Measurements from ENCODE around the gene JAK1. TPM values are rescaled to one million over a fixed set of nuclear protein-coding genes. Genes with fewer than 3 reads are reported as not detected.

JAK1 gene
- total RNA-seq, 6 experiments from 2014 or later, result 48.0 to 71.6 (median 66.5) TPM

- intact Hi-C loops (cut with DNase I), result no loop called here
Measured at GRCh38 chr1:64938991-64939390, 27.4 kb downstream of the JAK1 start.

GRCh38 chr1:64936956-64937355 is 29.4 kb downstream of the JAK1 start:
- no peaks in the 10 kb centered on the region for H3K9me3 ChIP-seq
- intact Hi-C loops (cut with DNase I), result no loop called here
- no peaks in the 10 kb centered on the region for H3K36me3 ChIP-seq
- H3K27ac ChIP-seq, result peak overlapping the region in 1 of 3 donors; percentile 42
- peak; percentile 44 to 87 (median 69) for DNase-seq
- no peaks in the 10 kb centered on the region for H3K27me3 ChIP-seq
- no peak overlapping the region for H3K4me3 ChIP-seq
- 40% methylated on average over 1 of the region's 1 CpG for WGBS (ENCODE audit: insufficient coverage, low coverage, low lambda C conversion rate, missing lambda C conversion rate)
- TF ChIP-seq POLR2A (IDR thresholded peaks at IDR 0.05) (no peak), CTCF (IDR thresholded peaks at IDR 0.05) (no peak)
- peaks cover 0 to 52% (median 23%) of the 10 kb centered on the region in 4 donors for H3K4me1 ChIP-seq
- peak; percentile 74 to 91 (median 88) for ATAC-seq

More at GRCh38 chr1:64938991-64939390, 27.4 kb downstream of the JAK1 start:
- no peak for TF ChIP-seq CTCF (IDR thresholded peaks at IDR 0.05)
- no peak for TF ChIP-seq POLR2A (IDR thresholded peaks at IDR 0.05)
- Histone ChIP-seq H3K4me3 (no peak overlapping the region), H3K4me1 (peaks cover 0 to 41% (median 17%) of the 10 kb centered on the region in 4 donors), H3K36me3 (no peaks in the 10 kb centered on the region), H3K27me3 (no peaks in the 10 kb centered on the region), H3K9me3 (no peaks in the 10 kb centered on the region), H3K27ac (no peak overlapping the region)
- ATAC-seq (no peak), DNase-seq (no peak)
- WGBS (ENCODE audit: insufficient coverage, low coverage, low lambda C conversion rate, missing lambda C conversion rate), result 69% methylated on average over 2 of the region's 2 CpGs

DNA sequence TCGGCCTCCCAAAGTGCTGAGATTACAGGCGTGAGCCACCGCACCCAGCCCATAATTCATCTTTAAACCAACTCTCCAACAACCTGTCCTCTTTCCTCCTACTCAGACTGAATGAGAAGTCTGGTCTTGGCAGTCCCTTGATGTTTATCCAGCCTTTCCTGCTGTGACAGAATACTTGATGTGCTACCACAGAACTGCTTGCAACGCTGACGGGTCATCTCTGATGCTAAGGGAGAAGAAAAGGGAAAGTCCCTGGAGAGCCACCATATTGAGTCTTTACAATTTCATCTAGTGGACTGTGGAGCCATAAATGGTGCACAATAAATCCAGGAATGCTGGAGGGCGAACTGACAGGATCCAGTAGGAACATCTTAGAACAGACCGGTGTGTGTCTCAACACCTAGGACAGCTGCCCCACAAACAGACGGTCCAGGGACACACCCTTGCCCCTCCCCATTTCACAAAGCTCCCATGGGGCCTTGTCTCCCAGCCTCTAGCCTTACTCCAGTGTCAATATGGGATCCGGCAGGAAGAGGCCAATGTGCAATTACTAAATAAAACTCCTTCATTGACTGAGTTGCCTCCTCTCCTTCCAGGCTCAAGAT is 30.7 kb downstream of the JAK1 start:
- Histone ChIP-seq H3K36me3 (no peaks in the 10 kb centered on the region), H3K4me3 (no peak overlapping the region), H3K4me1 (peaks cover 0 to 49% (median 23%) of the 10 kb centered on the region in 4 donors), H3K27me3 (no peaks in the 10 kb centered on the region), H3K9me3 (no peaks in the 10 kb centered on the region), H3K27ac (peak overlapping the region in 1 of 3 donors; percentile 42)
- DNase-seq (no peak), ATAC-seq (no peak)
- intact Hi-C loops (cut with DNase I), result no loop called here
- WGBS (ENCODE audit: insufficient coverage, low coverage, low lambda C conversion rate, missing lambda C conversion rate), result 70% methylated on average over 6 of the region's 9 CpGs
- TF ChIP-seq POLR2A (IDR thresholded peaks at IDR 0.05) (no peak), CTCF (IDR thresholded peaks at IDR 0.05) (no peak)

GRCh38 chr1:64934878-64935275 is 31.5 kb downstream of the JAK1 start:
- Histone ChIP-seq H3K4me1 (peaks cover 0 to 49% (median 23%) of the 10 kb centered on the region in 4 donors), H3K27ac (peak overlapping the region; percentile 30 to 69 (median 48))

More at GRCh38 chr1:64934878-64935275, 31.5 kb downstream of the JAK1 start:
- Histone ChIP-seq H3K4me3 (no peak overlapping the region), H3K9me3 (no peaks in the 10 kb centered on the region), H3K27me3 (no peaks in the 10 kb centered on the region), H3K36me3 (no peaks in the 10 kb centered on the region)
- intact Hi-C loops (cut with DNase I), result no loop called here
- TF ChIP-seq CTCF (IDR thresholded peaks at IDR 0.05), result no peak
- no peak for TF ChIP-seq POLR2A (IDR thresholded peaks at IDR 0.05)
- no peak for DNase-seq
- WGBS (ENCODE audit: insufficient coverage, low coverage, low lambda C conversion rate, missing lambda C conversion rate), result no CpG with 5 or more reads among the region's 1 CpG
- ATAC-seq, result no peak
